HG02973 (cell line): ENCODE measurements around the gene DLG1.

ENCODE experiments used
- ATAC-seq: cut with Tn5 transposase; IDR thresholded peaks from one replicate; pipeline ENCODE4 v1.9.1; 2021; ENCODE audit warnings: moderate library complexity; ENCODE audit not compliant: unreplicated experiment

DLG1 gene

DNA sequence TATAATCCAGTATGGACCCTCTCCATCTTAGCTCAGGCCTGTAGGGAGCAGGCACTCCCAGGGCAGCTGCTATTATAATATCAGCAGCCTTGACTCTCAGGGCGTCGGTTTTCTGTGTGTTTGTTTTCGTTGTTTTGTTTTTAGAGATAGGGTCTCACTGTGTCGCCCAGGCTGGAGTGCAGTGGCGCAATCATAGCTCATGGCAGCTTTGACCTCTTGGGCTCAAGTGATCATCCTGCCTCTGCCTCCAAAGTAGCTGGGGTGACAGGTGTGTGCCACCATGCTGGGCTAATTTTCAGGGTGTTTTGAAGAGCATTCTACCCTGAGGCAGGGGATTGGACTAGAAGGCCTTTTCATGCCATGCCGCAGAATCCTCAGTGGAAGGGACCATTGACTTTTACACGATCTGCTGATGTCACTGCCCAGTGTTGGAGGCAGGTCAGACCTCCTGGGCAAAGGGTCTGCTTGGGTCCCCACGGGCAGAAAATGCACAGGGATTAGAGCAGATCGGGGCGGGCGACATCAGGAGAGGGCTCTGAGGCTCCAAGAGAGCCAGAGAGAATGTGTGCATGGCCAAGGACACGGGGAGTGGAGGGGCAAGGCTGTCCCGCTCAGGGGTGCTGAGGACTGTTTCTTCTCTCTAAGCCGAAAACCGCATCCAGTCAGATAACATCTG is 276.5 kb downstream of the DLG1 start:
- ATAC-seq = no peak

DNA sequence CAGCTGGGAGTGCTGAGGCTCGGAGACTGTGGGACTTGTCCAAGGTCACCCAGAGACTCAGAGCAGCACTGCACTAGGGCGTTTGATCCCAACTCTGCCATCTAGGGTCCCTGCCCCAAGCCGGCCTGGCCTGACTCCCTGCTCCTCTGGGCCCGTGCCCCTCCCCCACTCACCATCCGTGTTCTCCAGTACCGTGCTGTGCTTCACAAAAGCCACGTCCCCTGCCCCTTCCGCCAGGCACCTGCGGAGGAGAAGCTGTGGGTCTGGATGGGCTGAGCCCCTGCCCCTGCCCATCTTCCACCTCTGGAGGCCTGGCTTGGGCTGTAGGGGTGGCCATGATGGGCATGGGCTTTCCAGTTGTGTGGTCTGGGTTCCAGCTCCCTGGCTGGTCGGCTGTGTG is 277.2 kb downstream of the DLG1 start:
- ATAC-seq = no peak

DNA sequence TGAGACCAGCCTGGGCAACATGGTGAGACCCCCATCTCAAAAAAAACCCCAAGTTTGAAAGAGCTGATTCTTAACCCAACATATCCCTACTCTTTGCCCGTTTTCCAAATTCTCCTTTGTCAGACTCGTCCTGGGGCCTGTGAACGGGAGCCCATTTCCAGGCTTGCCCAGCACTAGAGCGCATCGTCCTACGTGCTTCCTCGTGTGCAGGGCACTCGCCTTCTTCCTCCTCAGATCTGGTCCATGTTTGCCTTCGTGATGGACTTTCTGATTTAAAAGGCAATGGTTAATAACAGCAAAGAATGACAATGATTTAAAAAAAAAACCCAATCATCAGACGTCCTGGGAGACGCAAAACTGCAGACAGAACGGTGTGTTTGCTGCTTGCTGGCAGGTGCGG is 278.9 kb downstream of the DLG1 start:
- ATAC-seq = no peak

DNA sequence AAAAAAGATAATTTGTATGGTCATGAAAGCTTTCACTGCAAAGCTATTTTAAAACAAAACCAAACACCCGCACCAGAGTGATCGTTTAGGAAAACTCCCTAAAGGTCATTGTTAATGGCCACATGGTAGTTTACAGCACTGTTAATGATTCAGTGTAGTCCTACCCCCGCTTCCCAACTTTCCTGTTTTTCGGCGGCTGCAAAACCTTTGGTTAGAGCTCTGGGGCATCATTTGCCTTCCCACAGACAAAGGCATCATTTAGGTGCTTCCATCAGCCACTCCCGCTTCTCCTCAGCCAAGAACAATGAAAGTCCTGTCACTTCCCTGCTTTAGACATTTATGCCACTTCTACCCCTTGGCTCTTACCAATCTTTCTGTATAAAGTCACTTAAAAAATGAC is 279.4 kb downstream of the DLG1 start:
- ATAC-seq = no peak

DNA sequence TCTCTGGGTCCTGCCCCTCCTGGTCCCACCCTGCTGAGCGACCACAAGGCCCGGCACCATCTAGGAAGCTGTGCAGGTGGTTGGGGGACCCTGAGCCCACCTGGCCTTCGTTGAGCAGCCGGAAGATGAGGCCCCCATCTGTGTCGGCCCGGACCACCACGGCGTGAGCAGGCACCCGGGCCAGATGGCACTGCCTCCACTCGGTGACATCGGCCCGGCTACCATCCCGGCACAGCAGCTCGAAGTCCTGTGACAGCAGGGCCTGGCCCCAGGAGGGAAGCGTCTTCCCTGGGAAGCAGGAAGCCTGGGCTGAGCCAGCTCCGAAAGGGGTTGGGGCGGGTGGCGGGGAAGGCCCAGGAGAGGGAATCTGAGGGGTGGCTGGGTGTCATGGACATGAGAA is 281.4 kb downstream of the DLG1 start:
- no peak for ATAC-seq

DNA sequence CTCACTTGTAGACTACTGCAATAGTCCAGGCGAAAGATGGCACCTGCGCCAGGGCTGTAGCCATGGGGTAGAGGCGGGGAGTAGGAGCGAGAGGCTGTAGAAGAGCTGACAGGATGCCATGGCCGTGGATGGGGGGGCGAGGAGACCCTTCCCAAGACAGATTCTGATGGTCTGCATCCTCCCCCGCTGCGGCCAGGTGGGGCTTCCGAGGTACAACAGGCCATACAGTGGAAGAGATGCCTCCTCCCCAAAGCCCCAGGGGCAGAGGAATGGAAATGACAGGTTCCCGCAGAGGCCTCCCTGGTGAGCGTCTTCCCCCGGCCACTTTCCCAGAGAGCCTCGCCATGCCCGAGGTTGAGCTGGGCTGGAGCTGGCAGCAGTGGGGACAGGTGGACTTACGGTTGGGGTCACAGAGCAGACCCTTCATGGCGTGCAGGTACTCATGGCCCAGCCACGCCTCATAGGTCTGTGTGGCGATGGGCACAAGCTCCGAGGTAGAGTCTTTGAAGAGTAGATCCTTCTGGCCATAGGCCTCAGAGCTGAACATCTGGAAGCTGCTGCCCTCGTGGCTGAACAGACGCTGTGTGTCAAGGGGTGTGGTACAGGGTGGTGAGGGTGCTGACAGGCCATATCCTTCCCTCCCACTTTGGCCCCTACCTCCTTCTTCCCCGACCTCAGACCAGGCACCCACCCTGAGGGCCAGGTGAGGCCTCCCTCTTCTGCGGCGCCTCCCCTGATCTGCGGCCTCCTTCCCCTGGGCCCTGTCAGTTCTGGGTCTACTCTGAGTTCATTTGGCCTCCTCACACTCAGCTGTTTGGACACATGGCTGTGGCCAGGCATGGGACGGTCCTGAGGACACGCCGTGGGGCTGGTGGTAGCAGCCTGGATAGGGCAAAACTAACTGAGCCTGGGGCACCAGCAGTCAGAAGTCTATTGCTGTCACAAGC is 282.3 kb downstream of the DLG1 start:
- ATAC-seq = no peak

DNA sequence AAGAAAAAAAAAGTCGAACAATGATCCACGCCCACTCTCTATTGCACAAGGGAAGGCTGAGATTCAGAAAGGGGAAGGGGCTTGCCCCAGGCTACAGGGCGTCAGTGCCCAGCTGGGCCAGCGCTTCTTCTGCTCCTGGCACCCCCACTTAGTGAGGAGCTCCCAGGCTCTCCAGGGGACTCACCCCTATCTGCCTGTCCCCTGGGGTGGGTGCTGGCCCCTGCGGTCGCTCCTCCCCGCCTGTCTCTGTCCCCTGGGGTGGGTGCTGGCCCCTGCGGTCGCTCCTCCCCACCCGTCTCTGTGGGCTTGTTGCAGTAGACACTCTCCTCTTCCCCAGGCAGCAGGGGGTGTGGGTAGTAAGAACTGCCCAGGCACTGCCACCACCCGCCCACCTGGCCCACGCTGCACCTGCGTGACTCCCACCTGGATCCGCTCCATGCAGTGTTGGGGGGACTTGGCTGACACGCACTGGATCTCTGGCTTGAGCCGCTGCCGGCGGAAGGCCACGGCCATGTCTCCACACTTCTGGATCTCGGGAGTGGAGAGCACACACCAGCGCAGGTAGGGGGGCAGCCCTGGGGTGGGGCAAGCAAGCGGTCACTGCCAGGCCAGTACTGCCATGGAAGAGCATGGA is 283.4 kb downstream of the DLG1 start:
- no peak for ATAC-seq

DNA sequence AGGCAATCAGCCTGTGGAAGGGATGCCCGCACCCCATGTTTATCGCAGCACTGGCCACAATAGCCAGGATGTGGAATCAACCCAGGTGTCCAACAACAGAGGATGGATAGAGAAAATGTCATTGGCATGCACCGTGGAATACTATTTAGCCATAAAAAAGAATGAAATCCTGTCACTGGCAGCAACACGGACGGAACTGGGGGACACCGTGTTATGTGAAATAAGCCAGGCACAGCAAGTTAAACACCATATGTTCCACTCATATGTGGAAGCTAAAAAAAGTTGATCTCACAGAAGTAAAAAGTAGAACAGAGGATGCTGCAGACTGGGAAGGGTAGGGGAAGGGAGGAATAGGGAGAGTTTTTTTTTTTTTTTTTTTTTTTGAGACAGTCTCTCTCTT is 284.4 kb downstream of the DLG1 start:
- no peak for ATAC-seq

DNA sequence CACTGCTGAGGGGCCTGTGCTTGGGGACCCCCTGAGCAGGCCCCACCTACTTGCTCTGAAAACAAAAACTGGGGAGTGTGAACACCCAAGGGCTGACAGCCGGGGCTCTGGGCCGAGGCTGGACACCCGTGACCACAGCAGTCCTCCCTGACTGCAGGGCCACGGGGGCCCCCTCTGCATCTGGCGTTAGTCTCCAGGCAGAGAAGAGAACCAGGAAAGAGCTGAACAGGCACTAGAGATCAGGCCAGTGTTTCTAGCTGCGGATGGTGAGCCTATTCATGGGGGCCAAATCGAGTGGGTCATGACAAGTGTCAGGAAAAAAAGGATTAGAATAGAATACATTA is 285.9 kb downstream of the DLG1 start:
- ATAC-seq = no peak

DNA sequence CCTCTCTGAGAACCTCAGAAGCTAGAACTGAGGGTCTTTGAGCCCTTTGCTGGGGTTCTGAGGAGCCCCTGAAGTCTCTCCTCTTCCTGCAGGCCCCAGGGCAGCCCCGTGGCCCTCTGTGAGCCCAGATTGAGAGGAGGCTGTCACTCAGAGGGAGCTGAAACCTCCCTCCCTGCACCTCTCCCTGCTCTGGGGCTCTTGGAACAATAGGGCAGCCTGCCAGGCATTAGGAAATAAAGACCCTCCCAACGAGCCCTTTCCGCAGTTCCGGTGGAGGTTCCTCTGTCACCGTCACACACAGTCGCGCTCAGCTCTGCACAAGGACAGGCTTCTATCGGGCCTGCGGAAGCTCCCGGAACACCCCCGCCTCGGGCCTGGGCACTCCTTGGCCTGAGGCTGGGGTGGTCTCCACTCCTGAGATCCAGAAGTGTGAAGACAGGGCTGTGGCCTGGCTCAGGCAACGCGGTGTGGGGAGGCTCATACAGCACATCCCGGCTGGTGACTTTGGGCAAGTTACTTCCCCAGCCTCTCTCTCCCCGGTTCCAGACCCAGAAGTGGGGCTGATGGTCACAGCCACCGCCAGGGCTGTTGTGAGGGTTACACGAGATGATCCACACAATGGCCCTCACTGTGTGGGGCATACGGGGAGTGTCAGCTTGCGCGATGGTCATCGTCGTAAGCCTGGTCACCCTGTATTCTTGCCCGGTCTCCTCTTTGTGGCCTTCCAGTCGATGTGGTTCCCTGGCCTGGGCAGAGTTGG is 286.5 kb downstream of the DLG1 start:
- ATAC-seq = no peak

DNA sequence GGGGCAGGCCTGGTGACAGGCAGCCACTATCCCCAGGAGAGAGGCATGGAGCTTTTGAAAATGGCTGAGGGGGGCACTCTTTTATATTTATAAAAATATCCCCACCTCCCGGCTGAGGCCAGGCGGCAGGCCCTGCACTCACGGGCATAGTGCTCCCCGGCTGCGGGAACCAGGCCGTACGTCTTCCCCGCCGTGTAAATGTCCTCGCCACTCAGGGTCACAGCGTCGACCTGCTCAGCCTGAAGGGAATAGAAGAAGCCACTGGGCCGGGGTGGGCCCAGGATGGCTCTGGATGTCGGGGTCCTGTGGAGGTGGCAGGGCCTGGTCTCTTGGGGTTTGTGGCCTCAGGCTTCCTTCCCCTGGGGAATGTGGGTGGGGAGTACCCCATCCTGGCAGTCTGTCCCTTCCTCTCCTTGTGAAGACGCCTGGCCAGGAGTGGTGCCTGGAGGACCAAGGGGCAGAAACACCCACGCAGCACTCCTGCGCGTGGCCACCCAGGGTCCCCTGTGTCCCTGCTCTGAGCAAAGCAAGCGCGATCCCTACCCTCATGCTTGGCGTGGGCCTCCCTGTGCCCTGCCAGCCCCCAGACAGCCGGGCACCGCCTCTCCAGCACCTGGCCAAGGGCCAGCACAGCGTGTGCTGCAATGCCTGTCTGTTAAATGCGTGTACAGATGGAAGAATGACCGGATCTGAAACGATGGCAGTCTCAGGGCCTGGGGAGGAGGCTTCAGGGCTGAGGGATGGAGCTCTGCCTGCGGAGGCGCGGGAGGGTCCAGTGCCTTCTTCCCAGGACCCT is 287.7 kb downstream of the DLG1 start:
- no peak for ATAC-seq

DNA sequence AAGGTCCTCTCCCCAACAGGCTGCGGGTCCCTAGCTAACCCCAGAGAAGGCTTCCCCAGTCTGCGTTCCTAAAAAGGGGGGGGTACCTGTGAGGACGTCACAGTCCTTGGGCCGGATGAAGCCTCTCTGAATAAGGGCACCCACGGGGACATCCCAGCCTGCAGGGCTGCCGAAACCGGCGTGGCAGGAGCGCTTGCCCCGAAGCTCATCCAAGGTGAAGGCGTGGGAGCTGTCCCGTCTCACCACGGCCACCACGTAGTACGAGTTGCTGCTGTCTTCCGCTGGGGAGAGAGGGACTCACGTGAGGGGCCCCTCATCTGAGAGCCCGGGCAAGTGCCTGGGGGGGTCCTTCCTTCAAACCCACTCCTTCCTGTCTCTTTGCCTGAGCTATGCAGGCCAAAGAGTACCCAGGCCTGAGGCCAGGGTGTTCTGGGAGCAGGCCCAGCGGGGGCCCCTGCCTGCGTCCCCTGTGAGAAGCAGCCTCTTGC is 288.8 kb downstream of the DLG1 start:
- ATAC-seq = no peak

DNA sequence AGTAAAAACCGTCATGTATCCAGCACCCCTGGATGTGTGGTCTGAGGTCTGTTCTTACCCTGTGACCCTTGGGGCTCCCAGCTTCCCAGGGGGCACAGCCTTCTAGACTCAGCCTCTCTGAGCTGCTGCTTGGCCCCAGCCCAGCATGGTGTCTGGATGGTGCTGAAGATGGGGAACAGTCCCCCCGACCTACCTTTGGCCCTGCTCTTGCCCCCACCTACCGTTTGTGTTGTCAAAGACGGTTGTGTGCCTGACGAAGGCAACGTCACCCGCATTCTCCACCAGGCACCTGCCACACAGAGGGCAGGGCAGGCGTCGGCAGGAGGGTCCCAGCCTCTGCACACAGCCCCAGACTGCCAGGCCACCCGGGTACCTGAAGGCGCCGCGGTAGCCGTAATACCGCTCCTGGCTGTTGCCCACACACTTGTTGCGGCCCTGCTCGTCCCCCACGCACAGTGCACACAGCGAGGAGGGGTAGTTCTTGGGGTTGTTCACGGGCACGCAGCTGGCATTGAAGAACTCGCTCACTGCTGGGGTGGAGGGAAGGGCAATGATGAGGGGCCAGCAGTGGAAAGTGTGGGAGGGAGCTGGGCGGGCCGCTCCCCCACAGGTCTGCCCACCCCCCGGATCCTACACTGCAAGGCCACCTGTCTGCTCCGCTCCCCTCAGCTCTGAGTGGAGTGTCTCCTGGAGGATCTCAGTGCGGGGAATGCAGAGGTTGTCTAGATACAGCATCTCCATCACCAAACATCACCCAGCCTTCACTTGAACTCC is 289.8 kb downstream of the DLG1 start:
- ATAC-seq = no peak

DNA sequence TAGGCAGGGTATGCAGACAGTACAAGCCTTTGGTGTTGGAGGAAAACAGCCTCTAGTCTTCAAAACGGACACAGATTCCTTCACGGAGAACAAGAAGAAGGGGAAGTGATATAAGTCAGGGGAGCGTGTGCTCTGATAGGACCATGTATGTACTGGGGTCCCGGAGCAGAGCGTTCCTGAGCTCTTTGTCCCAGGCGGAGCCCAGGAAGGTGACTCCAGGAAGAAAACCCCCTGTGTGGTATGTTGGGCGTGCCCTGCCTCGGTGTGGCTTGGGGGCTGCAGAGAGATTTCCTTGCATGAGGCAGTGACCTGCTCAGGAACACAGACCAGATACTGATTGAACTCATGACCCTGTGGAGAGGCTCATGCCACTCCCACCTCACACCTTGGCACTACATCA is 290.5 kb downstream of the DLG1 start:
- no peak for ATAC-seq

DNA sequence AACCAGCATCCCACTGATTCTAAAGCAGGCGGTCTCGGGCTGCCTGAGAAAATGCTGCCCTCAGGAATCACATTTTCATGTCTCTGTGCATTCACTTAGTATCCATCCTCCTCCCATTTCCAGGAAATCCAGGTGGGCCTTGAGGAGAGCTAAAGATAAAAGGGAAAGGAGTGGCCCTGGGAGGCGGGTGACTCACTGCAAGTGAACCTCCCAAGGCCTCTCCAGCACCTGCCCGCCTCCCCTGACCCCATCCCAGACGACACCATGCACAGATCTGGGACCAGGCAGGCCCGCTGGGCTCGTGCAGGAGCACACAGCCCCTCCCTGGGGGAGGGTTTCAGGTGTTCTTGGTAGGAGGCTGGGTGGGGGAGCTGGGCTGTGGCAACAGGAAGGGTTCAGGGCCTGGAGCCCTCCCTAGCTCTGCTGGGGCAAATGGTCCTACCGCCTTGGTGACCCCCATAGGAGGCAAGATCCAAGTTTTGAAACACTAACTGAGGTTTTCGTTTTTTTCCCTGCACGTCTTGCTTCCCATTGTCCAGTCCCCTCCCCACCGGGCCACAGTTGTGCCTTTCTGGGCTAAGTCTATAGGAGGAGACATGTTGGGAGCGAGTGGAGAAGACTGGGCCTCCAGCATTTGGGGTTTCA is 291.0 kb downstream of the DLG1 start:
- ATAC-seq = no peak

DNA sequence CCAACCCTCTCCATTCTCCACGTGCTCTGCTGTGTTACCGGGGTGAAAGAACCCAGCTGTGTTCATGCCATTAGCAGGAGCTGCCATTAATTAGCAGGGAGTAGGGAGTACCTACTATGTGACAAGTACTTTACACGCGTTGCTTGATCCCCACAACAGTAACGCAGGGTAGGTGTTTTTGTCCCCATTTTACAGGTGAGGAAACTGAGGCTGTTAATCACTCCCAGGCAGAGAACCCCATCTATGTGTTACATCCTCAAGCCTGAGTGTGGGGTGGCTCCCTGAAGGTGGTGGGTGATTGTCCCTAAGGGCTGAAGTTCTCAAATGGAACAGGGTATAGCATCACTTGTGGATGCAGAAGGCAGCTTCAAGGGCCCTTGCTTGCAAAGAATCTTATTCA is 291.6 kb downstream of the DLG1 start:
- ATAC-seq = no peak

DNA sequence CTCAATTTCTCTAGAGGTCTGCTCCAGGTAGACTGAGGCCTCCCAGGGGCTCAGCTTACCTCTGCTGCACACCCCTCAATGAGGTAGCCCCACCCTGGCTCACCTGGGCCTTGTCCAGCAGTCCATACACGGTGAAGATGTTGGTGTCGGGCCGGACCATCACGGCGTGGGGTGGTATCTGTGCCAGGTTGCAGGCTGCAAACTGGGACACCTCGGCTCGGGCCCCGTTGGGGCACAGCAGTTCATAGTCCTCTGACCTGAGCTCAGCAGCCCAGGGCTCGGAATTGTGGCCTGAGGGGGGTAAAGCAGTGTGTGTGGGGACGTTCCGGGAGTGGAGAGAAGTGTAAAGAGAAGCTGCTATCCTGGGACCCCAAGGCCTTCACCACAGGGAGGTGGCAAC is 292.0 kb downstream of the DLG1 start:
- no peak for ATAC-seq

DNA sequence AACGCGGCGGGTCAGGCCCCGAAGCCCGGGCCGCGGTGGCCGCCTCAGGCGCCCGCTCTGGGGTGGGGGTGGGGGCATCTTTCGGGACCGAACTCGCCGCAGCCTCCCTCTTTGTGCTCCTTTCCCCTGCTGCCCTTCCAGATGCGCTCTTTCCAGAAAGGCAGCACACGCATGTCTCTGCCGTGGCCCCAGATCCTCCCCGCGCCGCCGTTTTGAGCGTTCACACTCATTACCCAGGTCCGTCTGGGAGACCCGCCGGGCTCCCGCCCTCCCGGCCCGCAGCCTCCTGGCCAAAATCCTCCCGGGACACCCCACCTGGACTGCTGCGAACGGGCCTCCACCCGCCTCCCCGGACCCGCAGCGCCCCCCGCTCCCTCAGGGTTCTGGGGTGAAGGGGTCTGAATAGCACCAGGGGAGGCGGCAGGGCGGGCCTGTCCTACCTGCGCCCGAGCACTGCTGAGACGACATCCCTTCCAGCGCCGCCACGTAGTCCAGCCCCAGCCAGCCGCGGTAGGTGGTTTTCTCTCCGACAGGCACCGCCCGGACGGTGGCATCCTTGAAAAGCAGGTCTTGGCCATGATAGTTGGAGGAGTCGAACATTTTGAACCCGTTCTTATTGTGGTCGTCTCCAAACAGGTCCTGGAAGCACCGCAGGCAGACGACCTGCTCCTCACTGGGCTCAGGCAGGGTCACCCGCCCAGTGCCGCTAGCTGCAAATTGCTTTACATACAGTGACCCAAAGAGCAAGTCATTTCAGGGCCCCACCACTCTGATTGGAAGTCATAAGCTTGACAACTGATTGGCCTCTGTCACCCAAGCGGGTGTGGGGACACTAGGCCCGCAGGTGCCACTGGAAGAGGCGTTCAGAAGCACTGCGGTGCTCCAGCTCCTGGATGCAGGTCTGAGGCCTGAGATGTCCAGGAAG is 294.7 kb downstream of the DLG1 start:
- ATAC-seq = peak; percentile 22
